Esophagus squamous epithelium (tissue), 5 donors: ENCODE results near the gene MCCD1. TPM values are rescaled to one million over a fixed set of nuclear protein-coding genes. Genes with fewer than 3 reads are reported as not detected.

Experiments
- DNase-seq: peaks from one replicate; lab custom pipeline; 2025; lab: John Stamatoyannopoulos, UW
- H3K27ac ChIP-seq, 4 donors: fragments of 200-600 bp; sonication (generic); one replicate each; pipeline ENCODE4 v1.5.1; 2016 to 2019; ENCODE audit warnings: mild to moderate bottlenecking in 1 of 4
- H3K27me3 ChIP-seq, 4 donors: fragments of 200-600 bp; sonication (generic); 1 replicate in 3 of 4; 2 replicates in 1 of 4; pipeline versions ENCODE4 v1.5.1 to v1.6.0; 2017 to 2021; ENCODE audit warnings: antibody characterized with exemption in 1 of 4
- H3K36me3 ChIP-seq, 3 donors: fragments of 200-600 bp; sonication (generic); one replicate each; pipeline ENCODE4 v1.5.1; 2016 to 2019
- H3K4me1 ChIP-seq, 3 donors: fragments of 200-600 bp; sonication (generic); one replicate each; pipeline ENCODE4 v1.5.1; 2017 to 2019
- H3K4me3 ChIP-seq, 4 donors: fragments of 200-600 bp; sonication (generic); 1 replicate in 3 of 4; 2 replicates in 1 of 4; pipeline ENCODE4 v1.5.1; 2016 to 2019; ENCODE audit warnings: mild to moderate bottlenecking in 2 of 4, moderate library complexity in 1 of 4
- H3K9me3 ChIP-seq, 3 donors: fragments of 200-600 bp; sonication (generic); one replicate each; pipeline ENCODE4 v1.5.1; 2016 to 2019
- CTCF ChIP-seq, 6 experiments: fragments of 450-650 bp in 4 of 6; fragments of 200-600 bp in 2 of 6; sonication (generic) in 2 of 6; IDR thresholded peaks; one replicate each; pipeline ENCODE4 v1.5.1; 2016 to 2019; ENCODE audit warnings: antibody characterized with exemption in 6 of 6, mild to moderate bottlenecking in 4 of 6, moderate library complexity in 4 of 6
- POLR2A ChIP-seq, 4 donors: fragments of 450-650 bp; IDR thresholded peaks; one replicate each; pipeline ENCODE4 v1.6.1; 2017; ENCODE audit warnings: antibody characterized with exemption in 4 of 4, mild to moderate bottlenecking in 4 of 4, moderate library complexity in 3 of 4
- WGBS, 2 donors: methylation state at CpG; one replicate each; pipeline ENCODE4 v1.1.5; 2018; 5-methylcytosine and 5-hydroxymethylcytosine counted together
- intact Hi-C: fragments of 100-400 bp; cut with DNase I; formaldehyde crosslinking; loops from one replicate; pipeline ENCODE4 v1.15.0; 2022
- total RNA-seq, 4 donors: library from RNA; depleted of rRNA; stranded (reverse); fragments of >200 nt; gene quantifications; one replicate each; pipeline ENCODE4 v1.1.0, GENCODE V29; 2016
- donor health status: DM: yes; HTN: yes; CAD: no.

MCCD1 gene
- total RNA-seq, 4 donors from 2014 or later, result not detected

GRCh38 chr6:31525932-31526591 lies 2.7 kb upstream of the MCCD1 start:
- Histone ChIP-seq H3K27me3 (no peaks in the 10 kb centered on the region), H3K4me3 (no peak overlapping the region), H3K9me3 (no peaks in the 10 kb centered on the region), H3K36me3 (peaks cover 0 to 22% (median 12%) of the 10 kb centered on the region in 3 donors), H3K4me1 (no peaks in the 10 kb centered on the region), H3K27ac (no peak overlapping the region)
- 53 to 70% methylated on average over 3 to 4 of the region's 4 CpGs for WGBS, 2 donors
- no peak for DNase-seq
- TF ChIP-seq POLR2A (IDR thresholded peaks at IDR 0.05) (no peak), CTCF (IDR thresholded peaks at IDR 0.05) (no peak)
- intact Hi-C loops, result no loop called here

GRCh38 chr6:31528307-31528777 lies 420 bp upstream of the MCCD1 start:
- whole genome bisulfite sequencing, 2 donors, result 88 to 89% methylated on average over 4 of the region's 4 CpGs
- intact Hi-C loops, result no loop called here
- peaks cover 0 to 45% (median 34%) of the 10 kb centered on the region in 3 donors for H3K36me3 ChIP-seq
- H3K27me3 ChIP-seq, result no peaks in the 10 kb centered on the region
- no peak for DNase-seq
- no peak for TF ChIP-seq POLR2A (IDR thresholded peaks at IDR 0.05)
- no peak for TF ChIP-seq CTCF (IDR thresholded peaks at IDR 0.05)
- H3K9me3 ChIP-seq, result no peaks in the 10 kb centered on the region
- no peak overlapping the region for H3K4me3 ChIP-seq
- no peak overlapping the region for H3K27ac ChIP-seq
- no peaks in the 10 kb centered on the region for H3K4me1 ChIP-seq

- no peak for DNase-seq
- Histone ChIP-seq H3K27me3 (no peaks in the 10 kb centered on the region), H3K4me3 (no peak overlapping the region), H3K9me3 (no peaks in the 10 kb centered on the region), H3K4me1 (no peaks in the 10 kb centered on the region), H3K27ac (no peak overlapping the region), H3K36me3 (peaks cover 11 to 57% (median 46%) of the 10 kb centered on the region in 3 donors)
- no peak for TF ChIP-seq CTCF (IDR thresholded peaks at IDR 0.05)
- no peak for TF ChIP-seq POLR2A (IDR thresholded peaks at IDR 0.05)
- intact Hi-C loops, result no loop called here
- WGBS, 2 donors, result no CpG with 5 or more reads among the region's 12 CpGs
These were observed 778 bp downstream of the MCCD1 start for GRCh38 chr6:31529329-31530150.

GRCh38 chr6:31530659-31531058 lies 1.9 kb downstream of the MCCD1 start:
- DNase-seq, result no peak
- Histone ChIP-seq H3K4me3 (no peak overlapping the region), H3K27me3 (no peaks in the 10 kb centered on the region), H3K4me1 (no peaks in the 10 kb centered on the region), H3K36me3 (peaks cover 20 to 68% (median 56%) of the 10 kb centered on the region in 3 donors), H3K27ac (no peak overlapping the region), H3K9me3 (no peaks in the 10 kb centered on the region)
- intact Hi-C loops, result no loop called here
- WGBS, 2 donors, result 66 to 74% methylated on average over 5 of the region's 6 CpGs
- no peak for TF ChIP-seq POLR2A (IDR thresholded peaks at IDR 0.05)
- TF ChIP-seq CTCF (IDR thresholded peaks at IDR 0.05), result no peak

- DNase-seq, result no peak
- H3K27ac ChIP-seq, result no peak overlapping the region
- intact Hi-C loops, result no loop called here
- no peaks in the 10 kb centered on the region for H3K27me3 ChIP-seq
- H3K9me3 ChIP-seq, result no peaks in the 10 kb centered on the region
- peaks cover 0 to 3% (median 0%) of the 10 kb centered on the region in 3 donors for H3K4me1 ChIP-seq
- WGBS, 2 donors, result 79 to 93% methylated on average over 4 to 7 of the region's 7 CpGs
- H3K4me3 ChIP-seq, result no peak overlapping the region
- TF ChIP-seq CTCF (IDR thresholded peaks at IDR 0.05) (no peak), POLR2A (IDR thresholded peaks at IDR 0.05) (no peak)
- H3K36me3 ChIP-seq, result peaks cover 25 to 73% (median 61%) of the 10 kb centered on the region in 3 donors
These were observed 2.4 kb downstream of the MCCD1 start for GRCh38 chr6:31531162-31531561.
